T follicular helper cell (primary cell): ENCODE data around the gene FRMD4B.

Source experiments
- DNase-seq: peaks from one replicate; pipeline ENCODE4 v3.0.0-alpha.2; 2020; ENCODE audit warnings: low read depth

FRMD4B gene

GRCh38 chr3:69126999-69127398 lies 258.9 kb downstream of the FRMD4B start:
- no peak for DNase-seq

GRCh38 chr3:69126216-69126615 lies 259.7 kb downstream of the FRMD4B start:
- DNase-seq, result no peak

DNA sequence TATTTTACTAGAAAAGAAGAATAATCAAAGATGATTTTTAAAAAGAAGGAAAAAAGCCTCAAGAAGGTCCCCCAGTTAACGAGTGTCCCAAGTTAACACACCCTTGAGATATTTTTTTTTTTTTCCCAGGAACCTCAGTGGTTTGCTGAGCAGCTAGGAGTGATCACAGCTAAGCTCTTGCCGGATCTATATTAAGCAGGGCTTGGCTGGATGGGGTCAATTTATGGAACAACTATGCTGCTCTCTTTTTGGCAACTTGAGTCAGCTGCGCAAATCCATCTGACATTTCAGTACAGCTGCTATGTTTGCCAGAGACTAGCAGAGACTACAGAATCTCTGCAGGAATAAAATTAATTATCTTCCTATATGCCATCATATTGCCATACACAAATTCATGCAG lies 263.5 kb downstream of the FRMD4B start, which contains the start of gene LMOD3:
Gene LMOD3, minus strand, starts transcription at position 193 of the 400 bp plus-strand sequence. CDS start 209 bp downstream, outside the sequence.
- no peak for DNase-seq

GRCh38 chr3:69121950-69122349 lies 263.9 kb downstream of the FRMD4B start:
- no peak for DNase-seq

GRCh38 chr3:69121513-69121912 lies 264.4 kb downstream of the FRMD4B start:
- no peak for DNase-seq

- peak; percentile 71 for DNase-seq
These were observed 264.9 kb downstream of the FRMD4B start for GRCh38 chr3:69120879-69121464.
